Stimulated activated CD4-positive, alpha-beta T cell treated with anti-CD3 and anti-CD28 coated beads, Interleukin-1b, Interleukin-23, amount 100 ng/mL, for 48 hours (primary cell): ENCODE data around the gene NCAPD2.
A peak's percentile ranks its signal among the peaks of the same experiment; 100 is the strongest.
"Not testable (repeated sequence)": the region's sequence is repeated elsewhere in the genome, so short reads cannot be mapped to it uniquely, and the experiment has no call there.

Experiments used
- DNase-seq: peaks from one replicate; pipeline ENCODE4 v3.0.0-alpha.2; 2020

The NCAPD2 gene

DNA sequence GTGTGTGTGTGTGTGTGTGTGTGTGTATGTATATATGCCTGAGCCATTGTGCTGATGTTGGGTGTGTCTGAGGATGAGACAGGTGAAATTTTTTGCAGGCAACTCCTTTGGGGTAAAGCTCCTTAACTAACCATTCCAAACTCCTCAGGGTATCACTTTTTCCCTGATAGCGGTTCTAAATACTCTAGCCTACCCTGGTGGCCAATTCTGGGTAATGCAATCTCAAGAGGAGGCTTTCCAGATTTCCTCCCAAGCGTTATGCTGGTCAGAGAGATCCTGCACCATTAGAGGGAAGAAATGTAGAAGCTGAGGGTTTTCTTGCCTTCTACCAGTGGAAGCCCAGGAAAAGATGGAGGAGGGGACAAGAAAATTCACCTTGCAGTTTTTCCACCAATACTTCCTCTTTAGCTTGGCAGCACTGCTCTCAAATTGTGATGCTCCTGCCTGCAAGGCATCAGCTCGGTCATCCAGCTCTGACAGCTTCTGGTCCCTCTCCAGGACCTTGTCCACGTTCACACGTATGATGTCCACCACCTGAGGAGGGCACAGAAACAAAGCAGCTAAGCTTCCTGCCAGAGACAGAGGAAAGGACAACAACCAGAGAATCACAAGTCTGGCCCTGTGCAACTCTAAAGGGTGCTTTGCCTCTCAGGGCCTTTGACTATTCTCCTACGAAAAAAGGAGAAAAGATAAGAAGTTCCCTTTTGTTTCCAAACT lies 28.3 kb upstream of the NCAPD2 start:
- DNase-seq, result no peak

DNA sequence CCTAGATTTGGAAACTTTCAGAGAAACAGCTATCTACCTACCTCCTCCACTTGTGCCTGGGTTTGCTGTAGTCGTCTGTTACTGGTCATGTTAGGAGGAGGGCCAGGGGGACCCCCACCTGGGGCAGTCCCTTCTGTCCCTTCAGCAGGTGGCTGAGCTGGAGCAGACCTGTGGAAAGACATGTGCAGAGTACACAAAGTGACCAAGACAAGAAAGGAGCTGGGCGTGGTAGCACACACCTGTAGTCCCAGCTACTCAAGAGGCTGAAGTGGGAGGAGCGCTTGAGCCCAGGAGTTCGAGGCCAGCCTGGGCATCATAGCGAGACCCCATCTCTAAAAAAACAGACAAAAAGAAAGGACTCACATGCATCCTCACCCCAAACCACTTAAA lies 27.7 kb upstream of the NCAPD2 start:
- no peak for DNase-seq

DNA sequence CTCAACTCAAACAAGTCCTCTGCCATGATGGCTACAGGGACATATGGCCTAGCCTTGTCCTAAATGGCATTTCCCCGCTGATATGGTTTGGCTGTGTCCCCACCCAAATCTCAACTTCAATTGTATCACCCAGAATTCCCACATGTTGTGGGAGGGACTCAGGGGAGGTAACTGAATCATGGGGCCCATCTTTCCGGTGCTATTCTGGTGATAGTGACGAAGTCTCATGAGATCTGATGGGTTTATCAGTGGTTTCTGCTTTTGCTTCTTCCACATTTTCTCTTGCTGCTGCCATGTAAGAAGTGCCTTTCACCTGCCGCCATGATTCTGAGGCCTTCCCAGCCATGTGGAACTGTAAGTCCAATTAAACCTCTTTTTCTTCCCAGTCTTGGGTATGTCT lies 27.2 kb upstream of the NCAPD2 start:
- not testable (repeated sequence) for DNase-seq

DNA sequence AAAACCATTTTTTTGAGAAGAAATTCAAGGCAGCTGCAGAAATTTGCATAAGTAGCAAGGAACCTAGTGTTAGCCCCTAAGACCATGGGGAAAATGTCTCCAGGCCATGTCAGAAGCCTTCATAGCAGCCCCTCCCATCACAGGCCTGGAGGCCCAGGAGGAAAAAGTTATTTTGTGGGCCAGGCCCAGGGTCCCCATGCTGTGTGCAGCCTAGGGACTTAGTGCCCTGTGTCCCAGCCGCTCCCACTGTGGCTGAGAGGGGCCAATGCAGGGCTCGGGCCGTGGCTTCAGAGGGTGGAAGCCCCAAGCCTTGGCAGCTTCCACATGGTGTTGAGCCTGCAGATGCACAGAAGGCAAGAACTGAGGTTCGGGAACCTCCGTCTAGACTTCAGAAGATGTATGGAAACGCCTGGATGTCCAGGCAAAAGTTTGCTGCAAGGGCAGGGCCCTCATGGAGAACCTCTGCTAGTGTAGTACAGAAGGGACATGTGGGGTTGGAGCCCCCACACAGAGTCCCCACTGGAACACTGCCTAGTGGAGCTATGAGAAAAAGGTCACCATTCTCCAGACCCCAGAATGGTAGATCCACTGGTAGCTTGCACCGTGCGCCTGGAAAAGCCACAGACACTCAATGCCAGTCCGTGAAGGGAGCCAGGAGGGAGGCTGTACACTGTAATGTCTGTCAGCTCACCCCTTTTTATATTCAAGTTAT lies 26.2 kb upstream of the NCAPD2 start:
- not testable (repeated sequence) for DNase-seq

DNA sequence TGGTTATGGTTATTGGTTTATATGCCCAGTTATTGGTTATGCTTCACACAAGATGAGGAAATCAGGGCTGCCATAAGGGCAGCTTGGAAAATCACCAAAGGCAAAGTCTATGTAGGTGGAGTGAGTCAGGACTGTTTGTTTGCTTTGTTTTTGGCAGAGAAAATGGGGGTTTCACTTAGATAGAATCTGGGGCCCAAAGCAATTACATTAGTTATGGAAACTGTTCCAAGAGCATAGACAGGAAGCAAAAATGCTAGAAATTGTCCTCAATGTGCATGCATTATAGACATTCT lies 25.7 kb upstream of the NCAPD2 start:
- DNase-seq, result no peak

DNA sequence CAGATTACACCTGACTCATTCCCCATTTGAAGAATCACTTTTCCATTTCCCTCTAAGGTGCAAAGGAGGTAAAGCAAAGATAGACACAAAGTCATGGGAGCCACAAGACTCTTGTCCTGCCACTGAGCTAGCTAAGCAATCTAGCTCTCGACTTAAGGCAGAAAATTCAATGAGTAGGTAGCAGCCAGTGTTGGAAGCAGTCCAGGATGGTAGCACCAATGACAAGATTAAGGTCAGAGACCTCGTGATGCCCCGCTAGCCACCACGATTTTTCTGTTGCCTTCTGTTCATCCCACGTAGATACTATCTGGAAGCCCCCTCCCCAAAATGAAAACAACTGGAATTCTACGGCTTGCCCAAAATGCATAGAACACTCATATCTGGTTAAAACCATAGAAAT lies 24.8 kb upstream of the NCAPD2 start:
- DNase-seq, result no peak

DNA sequence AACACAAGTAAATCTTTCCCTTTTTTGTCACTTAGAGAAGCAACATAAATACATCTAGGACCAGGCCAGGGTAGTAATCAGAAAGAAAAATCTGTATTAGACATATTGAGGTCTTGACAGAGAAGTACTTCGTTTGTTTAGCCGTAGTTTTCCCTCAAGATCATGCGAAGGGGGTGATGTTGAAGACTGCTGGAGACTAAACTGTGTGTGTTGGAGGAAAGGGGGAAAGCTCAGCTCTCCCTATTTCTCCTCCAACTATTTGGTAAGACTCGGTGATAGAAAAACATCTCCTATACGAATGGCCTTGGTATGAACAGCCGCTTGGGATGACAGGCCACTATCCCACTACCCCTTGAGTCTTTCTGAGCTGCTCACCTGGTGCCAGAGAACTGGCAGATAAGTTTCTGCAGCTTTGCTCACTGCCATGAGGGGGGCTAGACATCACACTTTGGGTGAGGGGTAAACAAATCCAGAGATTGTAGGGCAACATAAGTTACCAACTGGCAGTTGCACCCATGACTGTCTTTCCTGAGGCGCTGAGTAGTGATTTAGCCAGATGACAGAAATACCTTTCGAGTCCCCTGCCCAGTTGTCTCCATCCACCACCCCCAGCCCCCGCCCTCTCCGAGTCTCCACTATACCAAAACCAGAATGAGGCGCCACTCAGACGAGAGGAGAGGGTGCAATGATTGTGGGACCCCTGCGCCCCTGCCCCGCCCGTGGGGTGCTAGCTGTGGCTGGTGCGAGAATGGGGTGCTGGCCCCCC lies 24.1 kb upstream of the NCAPD2 start:
- DNase-seq, result no peak

DNA sequence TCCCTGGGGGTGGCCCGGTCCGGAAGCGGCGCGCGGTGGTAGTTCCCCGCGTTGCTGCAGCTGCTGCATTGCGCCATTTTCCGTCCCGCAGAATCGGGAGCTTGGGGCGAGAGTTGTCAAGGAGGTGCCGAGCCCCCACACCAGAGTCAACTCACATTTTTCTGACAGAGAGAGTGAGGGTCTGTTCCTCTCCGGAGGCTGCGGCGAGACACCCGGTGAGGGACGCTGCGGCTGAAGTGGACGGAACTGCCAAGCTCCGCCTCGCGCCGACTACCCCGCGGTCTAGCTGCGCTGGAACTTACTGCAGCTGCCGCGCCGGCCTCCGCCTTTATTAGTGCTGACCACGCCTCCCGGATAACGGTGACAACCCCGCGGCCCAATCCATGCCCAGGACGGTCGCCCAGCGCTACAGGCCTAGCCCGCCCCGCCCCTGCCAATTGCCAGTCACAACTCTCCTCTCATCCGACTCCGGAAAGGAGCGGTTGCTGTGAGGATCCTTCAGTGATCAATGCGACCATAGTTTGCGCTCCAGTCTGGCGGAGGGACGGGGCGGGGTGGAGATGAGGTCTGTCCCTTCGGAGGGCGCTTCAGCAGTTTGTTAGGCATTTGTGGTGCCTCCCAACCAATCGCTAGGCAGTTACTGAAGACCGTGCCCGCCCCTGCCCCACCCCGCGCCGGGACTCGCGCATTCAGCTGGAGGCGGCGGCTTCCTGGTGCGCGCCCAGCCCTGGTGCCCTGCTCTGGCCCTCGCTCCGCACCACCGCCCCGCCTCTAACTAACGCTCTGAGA lies 23.3 kb upstream of the NCAPD2 start, which contains the start of gene VAMP1:
TSS of gene VAMP1 (minus strand) at position 303 of the 789 bp plus-strand sequence. CDS start at position 157, 146 bp downstream.
- DNase-seq, result peak; percentile 98

DNA sequence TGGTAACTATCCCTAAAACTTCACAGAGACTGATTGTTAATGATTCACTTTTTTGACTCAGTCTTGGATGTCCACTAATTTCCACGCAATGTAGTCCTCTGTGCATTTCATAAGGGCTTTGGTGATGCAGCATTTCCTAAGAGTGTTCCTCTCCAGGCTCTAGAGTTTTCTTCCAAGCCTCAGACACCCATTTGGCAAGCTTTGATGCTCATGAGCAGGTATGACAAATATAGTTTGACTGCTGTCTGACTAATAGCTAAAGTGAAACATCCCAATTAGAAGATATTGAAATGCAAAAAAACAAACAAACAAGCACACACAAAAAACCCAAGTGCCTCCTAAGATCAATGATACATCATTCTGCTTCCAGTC lies 21.9 kb upstream of the NCAPD2 start:
- no peak for DNase-seq

DNA sequence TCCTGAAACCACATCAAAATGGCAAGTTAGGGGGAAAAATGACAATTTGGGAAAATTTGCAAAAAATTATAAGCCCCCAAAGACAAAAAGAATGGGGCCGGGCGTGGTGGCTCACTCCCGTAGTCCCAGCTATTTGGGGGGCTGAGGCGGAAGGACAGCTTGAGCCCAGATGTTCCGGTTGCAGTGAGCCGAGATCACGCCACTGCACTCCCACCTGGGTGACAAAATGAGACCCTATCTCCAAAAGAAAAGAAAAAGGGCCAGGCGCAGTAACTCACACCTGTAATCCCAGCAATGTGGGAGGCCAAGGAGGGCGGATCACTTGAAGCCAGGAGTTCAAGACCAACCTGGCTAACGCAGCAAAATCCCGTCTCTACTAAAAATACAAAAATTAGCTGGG lies 21.4 kb upstream of the NCAPD2 start:
- DNase-seq, result no peak

DNA sequence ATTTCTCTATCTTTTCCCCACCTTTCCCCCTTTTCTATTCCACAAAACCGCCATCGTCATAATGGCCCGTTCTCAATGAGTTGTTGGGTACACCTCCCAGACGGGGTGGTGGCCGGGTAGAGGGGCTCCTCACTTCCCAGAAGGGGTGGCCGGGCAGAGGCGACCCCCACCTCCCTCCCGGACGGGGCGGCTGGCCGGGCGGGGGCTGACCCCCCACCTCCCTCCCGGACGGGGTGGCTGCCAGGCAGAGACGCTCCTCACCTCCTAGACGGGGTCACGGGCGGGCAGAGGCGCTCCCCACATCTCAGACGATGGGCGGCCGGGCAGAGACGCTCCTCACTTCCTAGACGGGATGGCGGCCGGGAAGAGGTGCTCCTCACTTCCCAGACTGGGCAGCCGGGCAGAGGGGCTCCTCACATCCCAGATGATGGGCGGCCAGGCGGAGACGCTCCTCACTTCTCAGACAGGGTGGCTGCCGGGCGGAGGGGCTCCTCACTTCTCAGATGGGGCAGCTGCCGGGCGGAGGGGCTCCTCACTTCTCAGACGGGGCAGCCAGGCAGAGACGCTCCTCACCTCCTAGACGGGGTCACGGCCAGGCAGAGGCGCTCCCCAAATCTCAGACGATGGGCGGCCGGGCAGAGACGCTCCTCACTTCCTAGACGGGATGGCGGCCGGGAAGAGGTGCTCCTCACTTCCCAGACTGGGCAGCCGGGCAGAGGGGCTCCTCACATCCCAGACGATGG lies 18.5 kb upstream of the NCAPD2 start:
- not testable (repeated sequence) for DNase-seq

DNA sequence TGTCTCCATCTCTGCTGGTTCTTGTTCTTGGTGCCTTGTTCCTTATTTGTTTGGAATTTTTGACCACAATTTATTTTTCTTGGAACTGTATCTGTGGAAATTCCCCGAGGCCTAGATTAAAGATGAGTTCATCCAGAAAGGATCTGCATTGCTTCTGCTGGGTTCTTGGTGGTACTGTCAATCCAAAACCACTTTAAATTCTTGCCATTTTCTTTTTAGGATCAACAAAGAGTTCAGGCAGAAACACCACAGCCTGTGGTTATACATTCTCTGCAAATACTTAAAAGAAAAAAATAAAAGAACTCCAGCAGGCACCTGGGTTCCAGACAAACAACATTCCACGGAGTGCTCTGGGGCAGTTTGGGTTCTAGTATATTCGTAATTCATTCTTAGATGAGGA lies 17.4 kb upstream of the NCAPD2 start:
- no peak for DNase-seq

DNA sequence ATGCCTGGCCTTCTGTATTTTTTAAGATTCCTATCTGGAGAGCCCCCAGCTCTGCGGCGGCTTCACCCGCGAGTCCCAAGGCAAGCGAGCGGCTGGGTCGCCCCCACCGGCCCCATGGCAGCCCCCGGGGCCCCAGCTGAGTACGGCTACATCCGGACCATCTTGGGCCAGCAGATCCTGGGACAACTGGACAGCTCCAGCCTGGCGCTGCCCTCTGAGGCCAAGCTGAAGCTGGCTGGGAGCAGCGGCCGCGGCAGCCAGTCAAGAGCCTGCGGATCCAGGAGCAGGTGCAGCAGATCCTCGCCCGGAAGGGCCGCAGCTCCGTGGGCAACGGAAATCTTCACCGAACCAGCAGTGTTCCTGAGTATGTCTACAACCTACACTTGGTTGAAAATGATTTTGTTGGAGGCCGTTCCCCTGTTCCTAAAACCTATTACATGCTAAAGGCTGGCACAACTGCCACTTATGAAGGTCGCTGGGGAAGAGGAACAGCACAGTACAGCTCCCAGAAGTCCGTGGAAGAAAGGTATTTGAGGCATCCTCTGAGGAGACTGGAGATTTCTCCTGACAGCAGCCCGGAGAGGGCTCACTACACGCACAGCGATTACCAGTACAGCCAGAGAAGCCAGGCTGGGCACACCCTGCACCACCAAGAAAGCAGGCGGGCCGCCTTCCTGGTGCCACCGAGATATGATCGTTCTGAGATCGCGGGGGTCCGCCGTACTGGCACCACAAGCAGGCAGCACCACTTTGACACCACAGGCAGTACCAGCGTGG lies 16.1 kb upstream of the NCAPD2 start:
- DNase-seq, result not testable (repeated sequence)

DNA sequence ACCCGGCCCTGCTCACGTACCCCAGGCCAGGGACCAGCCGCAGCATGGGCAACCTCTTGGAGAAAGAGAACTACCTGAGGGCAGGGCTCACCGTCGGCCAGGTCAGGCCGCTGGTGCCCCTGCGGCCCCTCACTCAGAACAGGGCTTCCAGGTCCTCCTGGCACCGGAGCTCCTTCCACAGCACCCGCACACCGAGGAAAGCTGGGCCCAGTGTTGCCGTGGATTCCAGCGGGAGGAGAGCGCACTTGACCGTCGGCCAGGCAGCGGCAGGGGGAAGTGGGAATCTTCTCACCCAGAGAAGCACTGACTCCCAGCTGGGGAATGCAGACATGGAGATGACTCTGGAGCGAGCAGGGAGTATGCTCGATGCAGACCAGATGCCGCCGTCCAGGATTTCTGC lies 15.5 kb upstream of the NCAPD2 start:
- DNase-seq, result no peak

DNA sequence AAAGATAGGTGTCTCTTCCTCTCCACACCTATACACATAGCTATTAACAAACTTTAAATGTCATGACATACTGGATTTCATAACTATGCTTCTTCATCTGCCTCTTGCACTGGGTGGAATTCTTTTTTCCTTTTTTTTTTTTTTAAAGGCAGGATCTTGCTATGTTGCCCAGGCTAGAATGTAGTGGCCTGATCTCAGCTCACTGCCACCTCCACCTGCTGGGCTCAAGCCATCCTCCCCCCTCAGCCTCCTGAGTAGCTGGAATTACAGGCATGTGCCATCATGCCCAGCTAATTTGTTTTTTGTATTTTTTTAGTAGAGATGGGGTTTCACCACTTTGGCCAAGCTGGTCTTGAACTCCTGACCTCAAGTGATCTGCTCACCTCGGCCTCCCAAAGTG lies 5.7 kb upstream of the NCAPD2 start:
- DNase-seq, result no peak

DNA sequence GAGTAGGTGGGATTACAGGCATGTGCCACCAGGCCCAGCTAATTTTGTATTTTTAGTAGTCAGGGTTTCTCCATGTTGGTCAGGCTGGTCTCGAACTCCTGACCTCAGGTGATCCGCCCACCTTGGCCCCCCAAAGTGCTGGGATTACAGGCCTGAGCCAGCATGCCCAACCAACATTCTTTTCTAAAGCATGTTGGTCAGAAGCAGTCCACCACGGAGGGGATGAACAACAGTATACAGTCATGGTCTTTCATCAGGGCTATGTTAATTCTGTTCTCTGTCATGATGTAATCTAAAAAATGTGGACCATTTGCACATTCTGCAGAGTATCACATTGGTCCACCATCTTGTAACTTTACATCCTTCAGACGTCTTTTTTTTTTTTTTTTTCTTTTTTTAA lies 4.5 kb upstream of the NCAPD2 start:
- no peak for DNase-seq

DNA sequence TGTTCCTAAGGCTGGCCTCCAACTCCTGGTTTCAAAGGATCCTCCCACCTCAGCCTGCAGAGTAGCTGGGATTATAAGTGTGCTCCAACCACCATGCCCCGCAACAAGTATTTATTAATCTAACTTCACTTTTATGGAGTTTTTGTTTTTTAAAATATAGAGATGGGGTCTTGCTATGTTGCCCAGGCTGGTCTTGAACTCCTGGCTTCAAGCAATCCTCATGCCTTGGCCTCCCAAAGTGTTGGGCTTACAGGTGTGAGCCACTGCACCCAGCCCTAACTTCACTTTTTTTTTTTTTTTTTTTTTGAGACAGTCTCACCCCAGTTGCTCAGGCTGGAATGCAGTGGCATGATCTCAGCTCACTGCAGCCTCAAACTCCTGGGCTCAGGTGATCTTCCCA lies 3.2 kb upstream of the NCAPD2 start:
- DNase-seq, result not testable (repeated sequence)

DNA sequence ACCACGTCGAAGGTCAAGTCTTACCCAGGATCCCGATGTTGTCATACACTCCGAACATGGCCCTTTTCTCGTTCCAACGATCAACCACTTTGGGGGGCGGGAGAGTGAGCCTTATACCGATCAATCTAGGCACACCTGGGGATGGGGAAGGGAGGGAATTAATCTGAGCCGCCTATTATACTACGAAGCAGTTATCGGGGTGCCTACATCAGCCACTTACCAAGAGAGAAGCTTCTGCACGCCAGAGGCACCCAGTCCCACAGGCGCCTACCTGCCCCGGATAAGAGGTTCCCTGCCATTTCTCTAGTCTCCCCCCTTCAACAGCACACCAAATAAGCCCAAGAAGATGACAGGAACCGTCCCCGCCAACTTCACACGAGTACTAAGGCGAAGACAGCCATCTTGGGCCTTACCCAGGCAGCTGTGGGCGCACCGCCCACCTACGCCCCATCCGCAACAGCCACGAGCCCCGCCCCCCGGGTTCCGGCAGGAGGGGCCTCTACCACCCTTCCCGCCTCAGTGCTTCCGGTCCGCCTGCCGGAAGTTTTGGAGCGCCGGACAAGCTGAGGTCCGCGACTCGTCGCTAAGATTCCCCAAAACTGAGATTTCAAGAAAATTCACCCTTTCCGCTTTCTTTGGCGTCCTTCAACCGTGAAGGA lies 935 bp upstream of the NCAPD2 start, which contains the start of gene MRPL51:
TSS of gene MRPL51 (minus strand) at position 425 of the 659 bp plus-strand sequence. CDS start at position 299, 126 bp downstream.
- DNase-seq, result peak; percentile 99

DNA sequence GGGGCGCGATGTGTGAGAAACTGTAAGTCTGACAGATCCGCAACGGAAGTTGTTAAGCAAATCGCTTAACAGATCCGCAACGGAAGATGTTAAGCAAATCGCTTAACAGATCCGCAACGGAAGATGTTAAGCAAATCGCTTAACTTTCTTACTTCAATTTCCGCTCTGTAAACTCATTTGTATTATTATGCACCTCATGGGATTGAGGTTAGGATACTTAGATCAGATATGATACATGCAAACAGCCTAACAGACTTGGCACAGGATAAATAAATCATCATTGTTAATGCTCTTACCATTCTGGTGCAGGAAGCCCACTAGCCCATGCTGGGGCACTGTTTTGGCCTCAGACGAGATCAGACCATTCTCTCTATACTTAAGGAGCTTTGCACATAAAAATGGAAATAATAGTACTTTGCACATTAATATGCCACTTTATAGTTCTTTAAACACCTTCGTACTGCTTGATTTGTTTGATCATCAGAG lies 399 bp downstream of the NCAPD2 start:
- DNase-seq, result no peak

DNA sequence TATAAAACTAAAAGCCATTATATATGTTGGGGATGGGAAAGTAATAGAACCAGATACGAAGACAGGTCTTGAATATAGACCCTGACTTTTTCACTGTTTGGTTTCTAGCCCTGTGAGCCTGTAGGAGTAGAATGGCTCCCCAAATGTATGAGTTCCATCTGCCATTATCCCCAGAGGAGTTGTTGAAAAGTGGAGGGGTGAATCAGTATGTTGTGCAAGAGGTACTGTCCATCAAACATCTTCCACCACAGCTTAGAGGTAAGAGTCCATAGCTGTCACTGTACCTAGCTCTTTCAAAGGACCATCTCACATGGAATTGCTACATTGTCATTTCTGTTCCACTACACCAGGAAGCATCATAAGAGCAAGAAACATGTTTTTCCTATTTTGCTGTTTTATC lies 1.1 kb downstream of the NCAPD2 start:
- DNase-seq, result no peak

DNA sequence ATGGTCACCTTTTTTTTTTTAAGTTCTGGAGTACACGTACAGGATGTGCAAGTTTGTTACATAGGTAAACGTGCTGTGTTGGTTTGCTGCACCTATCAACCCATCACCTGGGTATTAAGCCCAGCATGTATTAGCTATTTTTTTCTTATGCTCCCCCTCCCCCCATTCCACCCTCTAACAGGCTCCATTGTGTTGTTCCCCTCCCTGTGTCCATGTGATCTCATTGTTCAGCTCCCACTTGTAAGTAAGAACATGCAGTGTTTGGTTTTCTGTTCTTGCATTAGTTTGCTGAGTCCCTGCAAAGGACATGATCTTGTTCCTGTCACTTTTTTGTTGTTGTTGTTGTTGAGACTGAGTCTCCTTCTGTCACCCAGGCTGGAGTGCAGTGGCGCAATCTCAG lies 3.4 kb downstream of the NCAPD2 start:
- not testable (repeated sequence) for DNase-seq
